ENCODE data around the gene UCP2.

Gene UCP2

GRCh38 chr11:74011360-74012073 lies 28.9 kb upstream of the UCP2 start:
- Histone ChIP-seq H3K4me1 (ENCODE audit: control insufficient read depth, low read length) (peaks cover 42% of the 10 kb centered on the region), H3K27me3 (ENCODE audit: control insufficient read depth, low read length) (no peaks in the 10 kb centered on the region), H3K27ac (ENCODE audit: low read depth, low read length) (no peak overlapping the region), H3K4me2 (ENCODE audit: low read length) (no peak overlapping the region), H3K36me3 (ENCODE audit: control insufficient read depth, low read length) (peaks cover 7% of the 10 kb centered on the region), H3K9me3 (ENCODE audit: control insufficient read depth, insufficient read depth, low read length) (no peaks in the 10 kb centered on the region), H3F3A (ENCODE audit: control insufficient read depth, insufficient read depth) (no peaks in the 10 kb centered on the region), H3K4me3 (ENCODE audit: low read length) (no peak overlapping the region), H3K79me2 (ENCODE audit: control insufficient read depth, low read length) (no peaks in the 10 kb centered on the region), H3K9me2 (replicated peaks; ENCODE audit: control insufficient read depth, low read length) (no peaks in the 10 kb centered on the region), H4K20me1 (ENCODE audit: control insufficient read depth, insufficient read depth, low read depth, low read length) (no peaks in the 10 kb centered on the region)
- TF ChIP-seq EZH2phosphoT487 (IDR thresholded peaks at IDR 0.05; ENCODE audit: borderline replicate concordance, low read length) (no peak), CTCF (IDR thresholded peaks at IDR 0.05; ENCODE audit: low read depth, low read length, poor library complexity, severe bottlenecking) (no peak)

GRCh38 chr11:74010306-74011300 lies 28.0 kb upstream of the UCP2 start:
- H3K4me1 ChIP-seq (ENCODE audit: control insufficient read depth, low read length): peaks cover 42% of the 10 kb centered on the region
- no peaks in the 10 kb centered on the region for H3K27me3 ChIP-seq (ENCODE audit: control insufficient read depth, low read length)
- H3K9me3 ChIP-seq (ENCODE audit: control insufficient read depth, insufficient read depth, low read length): no peaks in the 10 kb centered on the region
- TF ChIP-seq CTCF (IDR thresholded peaks at IDR 0.05; ENCODE audit: low read depth, low read length, poor library complexity, severe bottlenecking): no peak
- TF ChIP-seq EZH2phosphoT487 (IDR thresholded peaks at IDR 0.05; ENCODE audit: borderline replicate concordance, low read length): no peak
- H3K36me3 ChIP-seq (ENCODE audit: control insufficient read depth, low read length): peaks cover 7% of the 10 kb centered on the region
- H3K4me2 ChIP-seq (ENCODE audit: low read length): no peak overlapping the region
- H3K9me2 ChIP-seq (replicated peaks; ENCODE audit: control insufficient read depth, low read length): no peaks in the 10 kb centered on the region
- H3K27ac ChIP-seq (ENCODE audit: low read depth, low read length): no peak overlapping the region
- no peaks in the 10 kb centered on the region for H3K79me2 ChIP-seq (ENCODE audit: control insufficient read depth, low read length)
- no peak overlapping the region for H3K4me3 ChIP-seq (ENCODE audit: low read length)
- H4K20me1 ChIP-seq (ENCODE audit: control insufficient read depth, insufficient read depth, low read depth, low read length): no peaks in the 10 kb centered on the region
- no peaks in the 10 kb centered on the region for H3F3A ChIP-seq (ENCODE audit: control insufficient read depth, insufficient read depth)

GRCh38 chr11:74009675-74010305 lies 27.1 kb upstream of the UCP2 start:
- no peak overlapping the region for H3K4me3 ChIP-seq (ENCODE audit: low read length)
- no peaks in the 10 kb centered on the region for H3K27me3 ChIP-seq (ENCODE audit: control insufficient read depth, low read length)
- H3K4me2 ChIP-seq (ENCODE audit: low read length): no peak overlapping the region
- H4K20me1 ChIP-seq (ENCODE audit: control insufficient read depth, insufficient read depth, low read depth, low read length): no peaks in the 10 kb centered on the region
- H3K27ac ChIP-seq (ENCODE audit: low read depth, low read length): no peak overlapping the region
- H3K79me2 ChIP-seq (ENCODE audit: control insufficient read depth, low read length): no peaks in the 10 kb centered on the region
- H3K9me3 ChIP-seq (ENCODE audit: control insufficient read depth, insufficient read depth, low read length): no peaks in the 10 kb centered on the region
- no peak for TF ChIP-seq CTCF (IDR thresholded peaks at IDR 0.05; ENCODE audit: low read depth, low read length, poor library complexity, severe bottlenecking)
- TF ChIP-seq EZH2phosphoT487 (IDR thresholded peaks at IDR 0.05; ENCODE audit: borderline replicate concordance, low read length): no peak
- peaks cover 50% of the 10 kb centered on the region for H3K4me1 ChIP-seq (ENCODE audit: control insufficient read depth, low read length)
- no peaks in the 10 kb centered on the region for H3F3A ChIP-seq (ENCODE audit: control insufficient read depth, insufficient read depth)
- no peaks in the 10 kb centered on the region for H3K9me2 ChIP-seq (replicated peaks; ENCODE audit: control insufficient read depth, low read length)
- H3K36me3 ChIP-seq (ENCODE audit: control insufficient read depth, low read length): peaks cover 4% of the 10 kb centered on the region; the same call in 1 of the 2 replicates

Data from DOHH2 (cell line).